ENCODE measurements around the gene APH1B.
"Not testable (repeated sequence)": the region's sequence is repeated elsewhere in the genome, so short reads cannot be mapped to it uniquely, and the experiment has no call there.

APH1B gene

DNA sequence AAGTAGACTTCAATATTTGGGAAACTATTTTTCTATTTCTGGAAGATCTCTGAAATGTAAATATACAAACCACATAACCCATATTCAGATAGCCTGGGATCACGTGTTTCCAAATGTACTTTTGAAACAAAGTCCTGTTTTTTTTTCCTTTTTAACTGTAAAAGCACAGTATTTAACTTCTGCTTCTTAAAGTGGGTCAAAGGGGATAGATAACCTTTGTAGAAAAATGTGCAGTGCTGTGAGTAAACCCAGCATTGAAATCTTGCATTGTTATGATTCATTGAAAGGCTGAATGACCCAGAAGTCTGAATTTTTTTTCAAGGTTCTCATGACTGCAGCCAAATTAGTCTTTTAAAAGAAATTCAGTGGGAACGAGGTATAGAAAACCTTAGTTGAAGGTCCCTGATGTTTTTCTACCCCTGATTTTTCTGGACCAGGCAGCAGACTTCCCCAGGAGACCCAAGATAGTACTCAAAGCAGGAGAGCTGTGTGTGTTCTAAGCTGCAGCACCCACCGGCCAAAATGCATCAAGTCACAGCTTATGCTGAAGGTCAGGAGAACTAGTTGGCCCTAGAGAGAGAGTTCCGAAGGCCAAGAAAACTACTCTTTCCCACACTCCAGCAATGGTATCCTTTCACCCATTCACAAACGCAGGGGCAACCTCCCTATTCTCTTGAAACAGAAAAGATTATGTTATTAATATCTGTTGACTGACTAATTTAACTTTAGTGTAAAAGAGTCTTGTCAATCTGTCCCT, 43.6 kb upstream of the APH1B start:
- DNase-seq (ENCODE audit: extremely low read depth, low read depth): no peak

GRCh38 chr15:63234451-63234870, 42.9 kb upstream of the APH1B start:
- no peak for DNase-seq (ENCODE audit: extremely low read depth, low read depth)
- no peak for TF ChIP-seq CTCF (IDR thresholded peaks at IDR 0.05; ENCODE audit: low read depth, low read length, missing control alignments)
- no peak overlapping the region for H3K4me3 ChIP-seq (replicated peaks; ENCODE audit: low read depth, low read length)

More for the DNA sequence above, 43.6 kb upstream of the APH1B start:
- TF ChIP-seq CTCF (IDR thresholded peaks at IDR 0.05; ENCODE audit: low read depth, low read length, missing control alignments): no peak
- no peak overlapping the region for H3K4me3 ChIP-seq (replicated peaks; ENCODE audit: low read depth, low read length)

- no peak overlapping the region for H3K4me3 ChIP-seq (replicated peaks; ENCODE audit: low read depth, low read length)
- no peak for DNase-seq (ENCODE audit: extremely low read depth, low read depth)
- no peak for TF ChIP-seq CTCF (IDR thresholded peaks at IDR 0.05; ENCODE audit: low read depth, low read length, missing control alignments)
Observed at GRCh38 chr15:63236272-63236671, 41.1 kb upstream of the APH1B start.

DNA sequence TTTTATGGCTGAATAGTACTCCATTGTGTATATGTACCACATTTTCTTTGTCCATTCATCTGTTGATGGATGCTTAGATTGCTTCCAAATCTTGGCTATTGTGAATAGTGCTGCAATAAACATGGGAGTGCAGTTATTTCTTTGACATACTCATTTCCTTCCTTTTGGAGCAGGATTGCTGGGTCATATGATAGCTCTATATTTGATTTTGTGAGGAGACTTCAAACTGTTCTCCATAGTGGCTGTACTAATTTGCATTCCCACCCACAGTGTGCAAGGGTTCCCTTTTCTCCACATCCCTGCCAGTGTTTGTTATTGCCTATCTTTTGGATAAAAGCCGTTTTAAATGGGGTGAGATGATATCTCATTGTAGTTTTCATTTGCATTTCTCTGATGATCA, 40.3 kb upstream of the APH1B start:
- not testable (repeated sequence) for DNase-seq (ENCODE audit: extremely low read depth, low read depth); H3K4me3 ChIP-seq (replicated peaks; ENCODE audit: low read depth, low read length)

DNA sequence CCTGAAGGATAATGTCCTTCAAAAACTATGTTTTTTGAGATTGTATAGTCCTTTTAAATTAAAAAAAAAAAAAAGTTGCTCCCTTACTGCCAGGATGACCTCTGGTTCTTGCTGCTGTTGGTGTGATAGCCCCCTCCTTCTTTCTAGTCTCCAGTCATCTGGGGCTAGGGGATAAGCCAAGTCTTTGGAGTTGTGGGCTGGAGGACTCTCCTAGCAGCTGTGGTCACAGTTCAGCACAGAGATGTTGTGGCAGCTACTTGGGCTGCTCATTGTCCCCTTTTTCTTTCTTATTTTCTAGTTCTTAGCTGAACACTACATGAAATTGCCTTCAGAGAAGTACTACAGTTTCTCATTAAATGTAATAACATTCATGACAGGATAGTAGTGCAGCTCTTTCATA, 39.2 kb upstream of the APH1B start:
- TF ChIP-seq CTCF (IDR thresholded peaks at IDR 0.05; ENCODE audit: low read depth, low read length, missing control alignments): no peak
- no peak for DNase-seq (ENCODE audit: extremely low read depth, low read depth)
- no peak overlapping the region for H3K4me3 ChIP-seq (replicated peaks; ENCODE audit: low read depth, low read length)

- no peak for DNase-seq (ENCODE audit: extremely low read depth, low read depth)
- no peak for TF ChIP-seq CTCF (IDR thresholded peaks at IDR 0.05; ENCODE audit: low read depth, low read length, missing control alignments)
Observed at GRCh38 chr15:63238796-63239195, 38.6 kb upstream of the APH1B start.

DNA sequence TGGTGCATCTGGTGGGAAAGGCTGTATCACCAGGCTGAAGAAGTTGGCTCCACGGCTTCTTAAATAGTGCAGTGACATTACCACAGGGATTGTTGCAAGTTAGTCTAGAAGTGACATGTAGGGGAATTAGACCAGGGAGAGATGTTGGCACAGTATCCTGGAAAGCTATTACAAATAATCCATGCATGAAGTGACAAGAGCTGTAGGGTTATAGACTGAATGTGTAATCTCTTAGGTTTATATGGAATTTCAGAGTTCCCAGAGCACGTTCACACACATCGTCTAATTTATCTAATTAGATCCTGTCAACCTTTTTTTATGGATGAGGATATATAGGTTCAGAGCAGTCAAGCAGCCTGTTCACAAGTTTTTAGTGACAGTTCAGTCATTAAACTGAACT, 37.3 kb upstream of the APH1B start:
- no peak for TF ChIP-seq CTCF (IDR thresholded peaks at IDR 0.05; ENCODE audit: low read depth, low read length, missing control alignments)

More at GRCh38 chr15:63238796-63239195, 38.6 kb upstream of the APH1B start:
- H3K4me3 ChIP-seq (replicated peaks; ENCODE audit: low read depth, low read length): no peak overlapping the region

More for the DNA sequence above, 37.3 kb upstream of the APH1B start:
- H3K4me3 ChIP-seq (replicated peaks; ENCODE audit: low read depth, low read length): no peak overlapping the region
- no peak for DNase-seq (ENCODE audit: extremely low read depth, low read depth)
